ENCODE data around the gene FARP1.

Gene FARP1

DNA sequence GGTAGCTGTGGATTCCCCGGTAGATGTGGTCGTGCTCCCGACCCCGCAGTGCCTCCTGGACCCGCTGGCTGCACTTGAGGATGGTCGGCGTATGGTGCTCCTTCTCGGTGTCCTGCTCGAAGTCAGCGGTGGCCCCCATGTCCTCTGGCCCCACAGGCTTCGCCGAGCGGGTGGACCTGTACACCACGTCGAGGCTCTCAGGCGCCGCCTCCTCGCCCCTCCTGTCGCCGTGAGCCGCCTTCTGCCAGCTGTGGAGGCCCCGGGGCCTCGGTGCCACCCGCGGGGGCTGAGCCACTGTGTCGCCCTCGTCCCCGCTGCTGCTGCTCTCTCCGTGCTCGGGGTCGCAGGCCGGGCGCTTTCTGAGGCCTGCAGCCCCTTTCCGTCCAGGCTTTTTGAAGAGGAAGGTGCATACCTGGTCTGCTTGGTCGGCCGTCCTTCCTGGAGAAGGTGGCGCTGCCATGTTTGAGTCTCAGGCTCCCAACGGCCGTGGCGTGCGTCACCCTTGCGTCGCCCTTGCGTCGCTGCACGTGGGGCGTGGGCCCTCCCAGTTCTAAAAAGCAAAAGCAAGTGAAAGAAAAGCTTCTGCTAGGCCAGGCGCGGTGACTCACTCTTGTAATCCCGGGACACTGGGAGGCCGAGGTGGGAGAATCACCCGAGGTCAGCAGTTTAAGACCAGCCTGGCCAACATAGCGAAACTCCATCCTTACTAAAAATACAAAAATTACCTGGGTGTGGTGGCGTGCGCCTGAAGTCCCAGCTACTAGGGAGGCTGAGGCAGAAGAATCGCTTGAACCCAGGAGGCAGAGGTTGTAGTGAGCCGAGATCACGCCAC is 34.1 kb downstream of the FARP1 start, which contains the start of gene RNF113B:
Gene RNF113B (minus strand): TSS at position 493 of the 832 bp plus-strand sequence. CDS start 33 bp downstream, at position 460.
- no peak for DNase-seq

DNA sequence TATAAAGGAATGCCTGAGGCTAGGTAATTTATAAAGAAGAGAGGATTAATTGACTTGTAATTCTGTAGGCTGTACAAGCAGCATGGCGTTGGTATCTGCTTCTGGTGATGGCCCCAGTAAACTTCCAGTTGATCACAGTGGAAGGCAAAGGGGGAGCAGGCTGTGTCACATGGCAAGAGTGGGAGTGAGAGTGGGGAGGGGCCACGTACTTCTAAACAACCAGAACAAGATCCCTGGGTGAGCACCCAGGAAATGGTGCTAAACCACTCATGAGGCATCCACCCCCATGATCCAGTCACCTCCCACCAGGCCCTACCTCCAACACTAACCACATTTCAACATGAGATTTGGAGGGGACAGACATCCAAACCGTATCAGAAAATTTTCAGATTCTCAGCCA is 37.2 kb downstream of the FARP1 start:
- DNase-seq = no peak

DNA sequence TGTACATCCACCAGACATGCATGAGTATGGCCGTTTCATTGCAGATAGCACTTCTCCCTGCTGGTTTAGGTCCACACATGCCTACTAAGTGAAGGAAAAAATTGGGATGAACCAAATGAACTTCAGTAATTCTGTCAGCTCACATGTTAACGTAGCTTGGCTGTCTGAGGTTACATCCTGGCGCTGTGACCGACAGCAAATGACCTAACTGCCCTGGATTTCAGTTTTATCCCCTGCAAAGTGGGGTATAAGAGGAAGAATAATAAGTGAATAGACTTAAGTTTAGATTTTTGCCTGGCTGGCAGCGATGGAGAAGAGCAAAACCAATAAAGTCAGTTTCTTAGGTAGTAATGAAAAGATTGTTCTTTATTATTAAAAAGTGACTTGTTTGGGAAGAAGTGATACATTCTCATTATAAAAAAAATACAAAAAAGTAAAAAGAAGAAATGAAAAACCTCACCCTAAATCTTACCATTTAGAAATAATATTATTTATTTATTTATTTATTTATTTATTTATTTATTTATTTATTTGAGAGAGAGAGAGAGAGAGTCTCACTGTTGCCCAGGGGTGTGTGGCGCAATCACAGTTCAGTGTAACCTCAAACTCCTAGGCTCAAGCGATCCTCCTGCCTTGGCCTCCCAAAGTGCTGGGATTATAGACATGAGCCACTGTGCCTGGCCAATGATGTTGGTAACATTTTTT is 38.4 kb downstream of the FARP1 start:
- no peak for DNase-seq

DNA sequence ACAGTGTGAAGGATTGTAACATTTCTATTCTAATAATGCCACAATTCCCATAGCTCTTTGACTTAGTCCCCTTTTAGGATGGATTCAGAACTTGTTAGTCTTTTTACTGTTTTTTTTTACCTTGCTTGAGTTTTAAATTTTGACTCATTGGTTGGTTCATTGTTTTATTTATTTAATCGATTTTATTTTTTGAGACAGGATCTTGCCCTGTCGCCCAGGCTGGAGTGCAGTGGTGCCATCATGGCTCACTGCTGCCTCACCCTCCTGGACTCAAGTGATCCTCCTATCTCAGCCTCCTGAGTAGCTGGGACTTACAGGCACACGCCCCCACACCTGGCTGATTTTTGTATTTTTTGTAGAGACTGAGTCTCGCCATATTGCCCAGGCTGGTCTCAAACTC is 39.3 kb downstream of the FARP1 start:
- no peak for DNase-seq

DNA sequence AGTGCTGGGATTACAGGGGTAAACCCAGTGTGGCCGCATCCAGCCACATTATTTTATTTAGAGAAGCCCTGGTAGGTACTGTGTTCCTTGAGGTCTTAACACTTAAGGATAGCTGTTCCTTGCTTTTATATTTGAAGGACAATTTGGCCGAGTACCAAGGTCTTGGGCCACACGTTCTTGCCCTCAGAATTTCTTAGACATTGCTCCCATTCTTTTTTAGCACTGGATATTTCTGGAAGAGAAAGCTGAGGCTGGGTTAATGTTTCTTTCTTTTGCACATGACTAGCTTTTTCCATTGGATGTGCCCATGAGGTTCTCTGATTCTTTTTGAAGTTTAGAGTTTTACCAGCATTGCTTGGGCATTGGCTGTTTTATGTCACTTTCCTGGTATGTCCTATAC is 39.7 kb downstream of the FARP1 start:
- no peak for DNase-seq

DNA sequence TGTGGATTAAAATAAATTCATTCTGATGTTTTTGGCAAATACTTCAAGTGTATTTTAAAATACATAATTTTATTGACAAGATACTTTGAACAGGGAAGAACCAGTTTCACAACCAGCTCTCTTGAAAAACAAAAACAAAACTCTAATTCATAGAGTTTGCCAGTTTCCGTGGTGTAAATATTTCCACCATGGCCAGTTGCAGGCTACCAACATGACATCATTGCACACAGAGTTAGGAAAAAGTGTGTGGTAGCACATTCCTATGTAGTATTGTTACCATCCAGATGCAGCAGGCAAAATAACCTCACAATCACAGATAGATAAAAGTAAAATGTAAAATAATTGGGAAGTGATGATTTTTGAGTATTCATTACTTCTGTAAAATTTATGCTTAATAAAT is 41.9 kb downstream of the FARP1 start:
- DNase-seq = no peak

DNA sequence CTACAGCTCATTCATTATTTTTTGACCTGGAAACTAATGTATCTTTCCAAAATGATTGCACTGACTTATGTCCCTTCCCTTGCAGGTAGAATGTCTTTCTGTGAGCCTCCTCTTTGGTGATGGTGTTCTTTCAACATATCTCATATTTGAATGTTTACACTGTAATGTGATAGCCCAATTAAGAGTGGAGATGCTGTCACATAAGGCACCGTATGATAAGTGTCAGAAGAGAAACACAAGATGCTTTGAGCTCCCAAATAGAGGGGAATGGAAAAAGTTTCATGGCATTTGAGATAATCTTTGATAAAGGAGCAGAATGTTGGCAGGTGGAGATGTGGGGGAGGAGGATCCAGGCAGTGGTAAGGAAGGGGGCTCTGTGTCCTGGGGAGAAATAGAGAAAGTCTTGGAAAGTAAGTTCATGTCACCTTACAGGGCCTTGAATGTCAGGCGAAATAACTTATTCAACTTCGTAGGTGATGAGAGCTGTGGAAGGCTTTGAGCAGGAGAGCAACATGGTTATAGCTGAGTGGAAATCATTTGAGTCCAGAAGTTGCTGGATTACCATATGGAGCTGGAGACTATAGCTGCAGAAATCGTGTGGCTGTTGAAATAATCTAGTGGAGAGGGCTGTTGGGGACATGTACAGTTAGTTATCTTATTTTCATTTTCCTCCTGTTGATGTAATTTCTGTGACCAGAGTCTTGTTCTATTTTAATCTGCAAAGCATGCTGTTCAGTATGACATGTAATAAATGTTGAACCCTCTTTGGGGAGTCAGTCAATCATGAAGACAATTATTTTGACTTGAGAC is 44.5 kb downstream of the FARP1 start:
- DNase-seq = no peak

DNA sequence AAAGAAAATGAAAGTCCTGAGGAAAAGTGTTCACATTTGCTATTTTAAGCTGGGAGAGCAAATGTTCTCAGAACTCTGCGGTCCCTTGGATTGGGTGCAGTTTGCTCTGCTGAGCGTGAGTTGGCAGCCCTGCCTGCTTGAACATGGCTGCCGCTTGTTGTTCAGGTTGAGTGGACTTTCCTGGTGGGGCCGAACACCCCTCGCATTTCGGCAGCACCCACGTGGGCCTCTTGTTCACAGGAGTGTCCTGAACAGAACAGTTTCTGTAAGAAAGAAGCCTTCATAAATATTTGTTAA is 45.0 kb downstream of the FARP1 start:
- DNase-seq = no peak

DNA sequence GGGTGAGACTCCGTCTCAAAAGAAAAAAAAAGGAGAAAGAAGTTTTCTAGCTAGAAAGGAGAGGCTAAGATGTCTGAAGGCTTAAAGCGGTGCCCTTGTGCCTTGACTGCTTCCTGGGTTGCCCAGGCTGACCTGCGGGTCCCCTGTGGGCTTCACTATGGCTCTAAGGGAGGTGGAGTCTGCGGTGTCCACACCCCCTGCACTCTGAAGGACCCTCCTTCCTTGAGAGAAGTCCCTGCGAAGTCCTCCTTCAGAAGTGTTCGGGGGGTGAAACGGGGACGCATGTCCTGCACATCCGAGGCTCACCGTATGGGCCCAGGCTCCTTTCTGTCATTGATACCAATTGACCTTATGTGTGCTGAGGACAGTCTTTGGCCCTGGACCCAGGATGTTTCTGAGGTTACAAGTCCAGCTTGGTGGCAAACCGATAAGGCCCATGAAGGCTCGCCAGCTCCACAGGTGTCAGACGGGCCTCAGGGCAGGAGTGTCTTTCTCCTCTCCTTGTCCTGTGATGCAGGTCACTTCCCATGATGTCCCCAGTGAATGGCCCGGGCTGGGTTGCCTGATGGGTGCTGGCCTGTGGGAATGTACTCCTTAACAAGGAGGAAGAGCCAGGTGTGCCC is 45.8 kb downstream of the FARP1 start:
- no peak for DNase-seq

DNA sequence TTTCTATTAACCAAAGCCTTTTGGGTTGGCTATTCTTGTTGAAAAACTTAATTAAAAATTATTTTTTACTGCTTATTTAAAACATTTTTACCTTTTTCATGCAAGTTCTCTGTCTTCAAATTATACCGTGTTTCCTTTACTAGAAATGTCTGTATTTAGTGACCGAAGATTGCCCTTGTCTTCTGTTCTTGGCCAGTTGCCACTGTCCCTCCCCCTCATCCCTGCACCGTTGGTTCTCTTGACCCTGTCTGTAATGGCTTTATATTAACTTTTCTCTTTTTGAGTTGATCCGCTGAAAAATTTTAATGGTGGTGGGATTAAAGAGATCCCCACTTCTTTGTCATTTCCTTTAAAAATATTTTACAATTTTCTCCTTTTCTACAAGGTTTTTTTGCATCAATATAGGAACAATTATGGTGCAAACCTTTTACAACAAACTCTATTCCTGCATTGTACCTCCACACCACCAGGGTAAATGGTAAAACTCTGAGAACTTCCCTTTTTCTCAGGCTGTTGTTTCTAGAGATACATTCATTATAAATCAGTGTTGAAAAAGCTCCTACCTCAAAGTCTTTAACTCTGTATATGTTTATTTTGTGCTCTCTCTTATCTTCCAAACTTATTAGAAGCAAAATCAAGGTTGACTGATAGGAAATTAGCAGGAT is 47.1 kb downstream of the FARP1 start:
- peak in 1 of 4 experiments; percentile 1 for DNase-seq

DNA sequence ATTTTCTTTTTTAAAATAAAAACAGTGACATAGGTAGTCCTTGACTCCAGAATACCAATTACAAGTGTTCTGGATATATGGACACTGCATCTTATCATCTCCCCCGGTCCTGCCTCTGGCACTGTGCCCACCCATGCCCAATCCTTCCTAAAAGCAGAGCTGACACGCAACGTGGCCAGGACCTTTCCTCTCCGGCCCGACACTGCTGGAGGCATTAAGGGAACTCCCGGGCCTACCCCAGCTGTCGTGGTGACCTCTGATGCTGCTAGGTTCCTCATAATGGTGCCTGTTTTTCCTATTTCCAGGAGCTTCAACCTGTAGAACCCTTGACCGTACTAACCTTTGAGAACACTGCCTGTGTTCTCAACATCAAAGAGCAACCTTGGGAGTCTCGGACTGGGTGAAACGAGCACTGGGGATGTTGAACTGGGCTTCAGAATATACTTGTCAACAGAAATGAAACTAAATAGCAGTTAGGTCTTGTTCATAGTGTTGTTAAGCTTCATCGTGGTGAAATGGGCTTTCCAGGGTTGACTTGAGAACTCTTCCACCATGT is 48.1 kb downstream of the FARP1 start:
- DNase-seq = no peak

DNA sequence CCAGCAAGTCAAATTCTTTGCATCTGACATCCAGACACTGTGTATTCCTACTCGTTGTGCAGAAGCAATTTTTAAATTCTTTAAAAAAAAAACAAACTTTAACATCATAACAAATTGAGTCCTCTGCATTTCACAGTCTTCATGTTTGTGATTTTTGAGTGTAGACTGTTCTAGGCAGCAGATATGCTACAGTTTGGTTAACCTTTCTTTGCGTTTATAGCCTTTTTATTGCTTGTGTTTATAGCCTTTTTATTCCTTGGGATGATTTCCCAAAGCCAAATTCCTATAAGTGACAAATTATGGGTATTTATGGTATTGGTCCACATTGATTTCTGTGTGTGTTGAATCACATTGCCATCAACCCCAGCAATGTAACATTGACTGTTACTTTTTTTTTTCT is 49.1 kb downstream of the FARP1 start:
- no peak for DNase-seq

DNA sequence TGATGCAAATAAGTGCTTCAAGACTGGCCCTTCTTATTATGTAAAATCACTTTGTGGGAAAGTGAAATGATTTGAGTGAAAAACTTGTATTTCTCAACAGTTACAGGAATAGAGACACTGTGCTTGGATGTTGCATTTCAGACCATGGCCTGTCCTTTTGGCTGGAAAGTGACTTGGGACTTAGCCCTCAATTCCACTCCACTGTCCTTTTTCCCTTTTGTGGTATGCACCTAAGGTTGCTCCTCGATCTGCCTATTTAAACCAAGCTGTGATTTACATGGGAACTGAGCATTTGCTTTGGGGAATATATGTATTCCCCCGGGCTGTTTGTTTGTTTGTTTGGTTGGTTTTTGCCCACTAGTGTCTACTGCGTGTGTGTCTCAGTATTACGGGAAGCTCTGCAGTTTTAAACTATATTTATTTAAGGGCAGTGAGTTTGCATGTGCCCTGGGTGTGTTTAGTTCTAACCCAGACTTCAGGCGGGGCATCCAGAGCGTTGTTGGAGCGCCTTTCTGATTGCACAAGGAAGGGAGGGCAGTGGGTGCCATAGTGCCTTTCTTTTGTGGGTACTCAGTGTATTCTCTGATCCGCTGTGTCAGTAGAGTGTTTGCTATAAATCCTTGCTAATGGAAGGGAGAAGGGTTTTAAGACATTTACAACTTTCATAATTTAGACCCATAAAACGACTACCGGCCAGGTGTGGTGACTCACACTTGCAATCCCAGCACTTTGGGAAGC is 52.3 kb downstream of the FARP1 start:
- no peak for DNase-seq

DNA sequence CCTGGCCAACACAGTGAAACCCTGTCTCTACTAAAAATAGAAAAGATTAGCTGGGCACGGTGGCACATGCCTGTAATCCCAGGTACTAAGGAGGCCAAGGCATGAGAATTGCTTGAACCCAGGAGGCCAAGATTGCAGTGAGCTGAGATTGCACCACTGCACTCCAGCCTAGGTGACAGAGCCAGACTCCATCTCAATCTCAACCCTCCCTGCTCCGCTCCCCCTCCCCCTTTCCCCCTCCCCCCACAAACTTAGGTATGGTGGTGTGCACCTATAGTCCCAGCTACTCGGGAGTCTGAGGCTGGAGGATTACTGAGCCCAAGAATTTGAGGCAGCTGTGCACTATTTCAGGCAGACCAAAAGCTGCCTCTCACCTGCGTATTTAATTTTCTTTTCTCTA is 55.8 kb downstream of the FARP1 start:
- no peak for DNase-seq

DNA sequence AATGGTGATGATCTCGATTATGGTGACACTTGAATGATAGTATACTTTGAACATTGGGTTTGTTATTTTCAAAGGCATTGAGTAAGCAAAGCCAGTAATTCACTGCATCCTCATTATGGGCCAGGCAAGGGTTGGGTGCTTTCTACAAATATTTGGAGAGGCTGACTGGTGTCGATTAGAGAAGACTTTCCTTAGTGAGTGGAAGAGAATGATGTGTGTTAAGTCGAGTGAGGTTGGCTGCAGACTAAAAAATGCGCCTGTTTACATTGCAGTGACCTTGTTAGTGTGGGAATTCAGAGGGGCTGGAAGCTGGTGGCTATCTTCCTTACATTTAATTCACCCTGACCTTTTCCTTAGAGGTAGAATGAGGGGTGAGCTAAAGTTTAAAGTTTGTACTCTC is 56.6 kb downstream of the FARP1 start:
- no peak for DNase-seq

DNA sequence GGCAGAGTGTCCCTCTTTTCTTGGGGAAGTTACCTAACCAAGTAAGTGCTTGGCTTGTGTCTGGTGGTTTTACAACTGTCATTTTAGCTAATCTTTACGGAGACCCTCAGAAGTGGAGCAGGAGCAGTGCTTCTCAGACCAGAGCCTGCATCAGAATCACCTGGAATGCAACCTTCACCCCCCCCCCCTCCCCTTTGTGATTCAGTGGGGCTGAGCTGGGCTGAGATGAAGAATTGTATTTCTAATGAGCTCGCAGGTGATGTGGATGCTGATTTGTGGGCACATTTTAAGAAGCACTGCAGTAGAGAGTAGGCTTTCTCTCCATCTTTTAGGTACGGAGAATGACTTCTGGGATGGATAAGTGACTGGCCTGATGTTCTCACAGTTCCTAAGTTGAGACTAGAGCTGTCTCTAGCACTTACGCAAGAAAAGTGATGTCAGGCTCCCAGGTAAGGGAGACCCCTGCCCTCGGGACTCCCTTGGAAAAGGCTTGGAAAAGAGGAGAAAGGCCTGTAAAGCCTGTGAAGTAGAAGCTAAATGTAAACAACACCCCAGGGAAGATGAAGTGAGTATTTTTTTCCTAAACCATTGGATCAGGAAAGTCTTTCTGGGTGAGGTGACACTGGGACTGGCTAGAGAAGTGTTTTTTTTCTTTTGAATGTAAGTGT is 57.5 kb downstream of the FARP1 start:
- DNase-seq = no peak

DNA sequence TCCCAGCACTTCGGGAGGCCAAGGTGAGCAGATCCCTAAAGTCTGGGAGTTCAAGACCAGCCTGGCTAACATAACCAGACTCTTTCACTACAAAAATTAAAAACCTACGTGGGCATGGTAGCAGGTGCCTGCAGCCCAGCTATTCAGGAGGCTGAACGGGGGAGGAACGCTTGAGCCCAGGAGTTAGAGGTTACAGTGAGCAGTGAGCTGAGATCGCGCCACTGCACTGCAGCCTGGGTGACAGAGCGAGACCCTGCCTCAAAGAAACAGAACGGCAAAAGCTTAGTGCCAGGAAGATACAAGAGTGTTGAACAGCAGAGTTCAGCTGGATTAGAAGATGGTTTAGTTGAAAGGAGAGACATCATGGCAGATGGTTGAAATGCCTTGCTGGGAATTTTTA is 58.3 kb downstream of the FARP1 start:
- no peak for DNase-seq

DNA sequence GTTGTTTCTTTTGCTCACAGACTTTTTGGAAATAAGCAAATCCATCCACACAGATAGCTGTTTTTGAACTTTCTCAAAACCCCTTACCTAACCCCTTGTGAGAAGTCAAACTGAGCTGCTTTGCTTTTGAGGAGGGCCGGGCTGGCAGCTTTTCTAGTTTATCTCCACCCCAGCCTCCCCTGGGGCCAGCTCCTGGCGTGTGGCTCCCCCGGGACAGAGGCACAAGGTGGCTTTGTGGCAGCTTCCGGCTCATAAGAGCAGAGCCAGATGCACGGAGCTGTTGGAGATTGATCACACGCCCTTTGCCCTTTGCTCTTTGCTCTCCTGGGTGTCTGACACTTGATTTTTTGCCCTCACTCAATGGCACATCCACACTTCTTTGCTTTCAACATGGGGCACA is 59.1 kb downstream of the FARP1 start:
- no peak for DNase-seq

DNA sequence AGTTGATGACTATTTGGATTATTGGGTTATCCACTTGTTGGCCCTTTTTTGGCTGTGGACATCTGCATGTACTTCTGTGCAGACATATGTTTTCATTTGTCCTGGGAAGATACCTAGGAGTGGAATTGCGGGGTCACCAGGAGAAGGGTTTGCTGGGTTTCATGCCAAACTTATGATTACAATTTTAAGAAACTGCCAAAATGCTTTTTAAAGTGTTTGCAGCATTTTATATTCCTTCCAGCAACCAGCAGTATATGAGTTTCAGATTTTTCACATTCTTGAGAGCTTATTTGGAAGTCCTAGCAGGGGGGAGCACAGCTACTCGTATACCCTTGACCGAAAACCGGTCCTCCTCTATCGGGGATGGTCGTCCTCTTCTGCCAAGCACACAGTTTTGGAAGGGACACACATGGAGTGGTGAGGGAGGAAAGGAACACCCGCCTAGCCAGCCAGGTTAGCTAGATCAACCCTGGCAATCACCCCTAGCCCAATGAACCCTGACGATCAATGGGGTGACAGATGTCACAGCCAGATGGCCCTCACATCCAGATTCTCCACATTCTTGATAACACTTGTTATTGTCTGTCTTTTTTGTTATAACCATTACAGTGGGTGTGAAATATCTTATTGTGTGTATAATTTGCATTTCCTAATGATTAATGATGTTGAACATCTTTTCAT is 60.9 kb downstream of the FARP1 start:
- DNase-seq = no peak

DNA sequence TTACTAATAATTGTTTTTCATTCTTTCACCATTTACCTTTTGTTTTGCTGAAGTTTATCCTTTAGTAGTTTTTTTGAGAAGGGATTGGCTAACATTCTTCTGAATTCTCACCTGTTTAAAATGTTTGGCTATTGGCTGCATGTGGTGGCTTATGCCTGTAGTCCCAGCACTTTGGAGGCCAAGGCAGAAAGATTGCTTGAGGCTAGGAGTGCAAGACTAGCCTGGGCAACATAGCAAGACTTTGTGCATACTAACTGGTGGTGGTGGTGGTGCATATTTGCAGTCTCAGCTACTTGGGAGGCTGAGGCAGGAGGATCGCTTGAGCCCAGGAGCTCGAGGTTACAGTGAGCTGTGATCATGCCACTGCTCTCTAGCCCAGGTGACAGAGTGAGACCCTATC is 61.7 kb downstream of the FARP1 start:
- no peak for DNase-seq

Measured in suppressor macrophage (primary cell).